Measurements from ENCODE around the gene AIG1. TPM values are rescaled to one million over a fixed set of nuclear protein-coding genes. Genes with fewer than 3 reads are reported as not detected.

AIG1 gene
- total and polyA plus RNA-seq, 2 of the 4 experiments (the other 2 are of a cell fraction) = 21.3 to 27.1 TPM

- no peaks in the 10 kb centered on the region for H4K20me1 ChIP-seq (ENCODE audit: insufficient read depth, low read length)
- BruUV-seq (replicated peaks) = no TSS peak
- H3K14ac ChIP-seq (replicated peaks; ENCODE audit: low read depth, low read length) = no peak overlapping the region
- no peaks in the 10 kb centered on the region for H3K9me1 ChIP-seq (ENCODE audit: insufficient read depth, low read length)
- WGBS, 2 experiments (ENCODE audit: extremely low coverage in 2 of 2, insufficient read length in 1 of 2) = no CpG with 5 or more reads among the region's 2 CpGs
- no peak overlapping the region for H3K18ac ChIP-seq (ENCODE audit: low read depth, low read length)
- H3K36me3 ChIP-seq (ENCODE audit: control insufficient read depth, insufficient read depth, low read length) = no peaks in the 10 kb centered on the region
- ATAC-seq (ENCODE audit: low read depth) (no peak), DNase-seq (no peak)
- no peak overlapping the region for H3K27ac ChIP-seq (ENCODE audit: insufficient read depth, low read length)
- no peak overlapping the region for H2BK20ac ChIP-seq (ENCODE audit: low read depth, low read length)
- peaks cover 3% of the 10 kb centered on the region; the same call in 1 of the 2 replicates for H3K27me3 ChIP-seq (ENCODE audit: control insufficient read depth, insufficient read depth, low read length)
- H3K4me1 ChIP-seq (ENCODE audit: control insufficient read depth, insufficient read depth, low read length) = no peaks in the 10 kb centered on the region
- no peak overlapping the region for H2AK9ac ChIP-seq (replicated peaks; ENCODE audit: low read depth, low read length, poor library complexity)
- H3K79me1 ChIP-seq (ENCODE audit: low read depth in 1 of 2, low read length in 2 of 2) = no peaks in the 10 kb centered on the region
- POLR2A ChIA-PET (ENCODE audit: unreplicated experiment) = no interaction called here
- H2AFZ ChIP-seq (replicated peaks; ENCODE audit: low read length, poor library complexity) = no peak overlapping the region
- H2BK5ac ChIP-seq (ENCODE audit: low read depth, low read length, poor library complexity, severe bottlenecking) = no peak overlapping the region
- no peak overlapping the region for H3K56ac ChIP-seq (ENCODE audit: extremely low read depth, insufficient read depth, low read length)
- no peak overlapping the region for H4K91ac ChIP-seq (ENCODE audit: insufficient read depth, low read depth, low read length)
- H2BK120ac ChIP-seq (ENCODE audit: low read depth, low read length) = no peak overlapping the region
- intact Hi-C loops (cut with micrococcal nuclease) = no loop called here
- H4K5ac ChIP-seq (ENCODE audit: low read depth, low read length) = no peak overlapping the region
- dilution Hi-C loops (cut with HindIII; ENCODE audit: low sequenced_read_pairs, unreplicated experiment) = no loop called here
- H3K23ac ChIP-seq (ENCODE audit: low read depth, low read length) = no peak overlapping the region
- no peak overlapping the region for H2BK15ac ChIP-seq (ENCODE audit: low read depth, low read length)
- TF ChIP-seq CEBPB (IDR thresholded peaks at IDR 0.05; ENCODE audit: low read depth, low read length) = no peak
- TF ChIP-seq CTCF (conservative IDR thresholded peaks at IDR 0.05; ENCODE audit: low read depth, low read length) = no peak
- TF ChIP-seq USF2 (IDR thresholded peaks at IDR 0.05; ENCODE audit: low read depth, low read length) = no peak
- no peak for TF ChIP-seq FOS (IDR thresholded peaks at IDR 0.05; ENCODE audit: low read depth, low read length)
- no peak for TF ChIP-seq SMC3 (IDR thresholded peaks at IDR 0.05; ENCODE audit: low read depth, low read length)
- no peak for TF ChIP-seq POLR2A (IDR thresholded peaks at IDR 0.05; ENCODE audit: low read depth, low read length)
- no peak for TF ChIP-seq MAFK (IDR thresholded peaks at IDR 0.05; ENCODE audit: low read depth, low read length)
- TF ChIP-seq, protein P1, sequence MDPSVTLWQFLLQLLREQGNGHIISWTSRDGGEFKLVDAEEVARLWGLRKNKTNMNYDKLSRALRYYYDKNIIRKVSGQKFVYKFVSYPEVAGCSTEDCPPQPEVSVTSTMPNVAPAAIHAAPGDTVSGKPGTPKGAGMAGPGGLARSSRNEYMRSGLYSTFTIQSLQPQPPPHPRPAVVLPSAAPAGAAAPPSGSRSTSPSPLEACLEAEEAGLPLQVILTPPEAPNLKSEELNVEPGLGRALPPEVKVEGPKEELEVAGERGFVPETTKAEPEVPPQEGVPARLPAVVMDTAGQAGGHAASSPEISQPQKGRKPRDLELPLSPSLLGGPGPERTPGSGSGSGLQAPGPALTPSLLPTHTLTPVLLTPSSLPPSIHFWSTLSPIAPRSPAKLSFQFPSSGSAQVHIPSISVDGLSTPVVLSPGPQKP (IDR thresholded peaks at IDR 0.05; ENCODE audit: borderline replicate concordance, low read depth, low read length) = no peak
- TF ChIP-seq RAD21 (IDR thresholded peaks at IDR 0.05; ENCODE audit: low read length) = no peak
- no peak for TF ChIP-seq NFE2L2 (IDR thresholded peaks at IDR 0.05; ENCODE audit: low read depth, low read length)
- TF ChIP-seq RCOR1 (IDR thresholded peaks at IDR 0.05; ENCODE audit: insufficient replicate concordance, low read length) = no peak
- TF ChIP-seq BHLHE40 (IDR thresholded peaks at IDR 0.05; ENCODE audit: low read depth, low read length) = no peak
- no peak overlapping the region for H3K9ac ChIP-seq (ENCODE audit: low read depth, low read length)
- no peak overlapping the region for H2AK5ac ChIP-seq (ENCODE audit: low read depth, low read length)
- H4K8ac ChIP-seq (ENCODE audit: low read depth in 2 of 2, low read length in 2 of 2) = no peak overlapping the region
- H3K4me3 ChIP-seq (ENCODE audit: insufficient read depth, low read depth, low read length) = no peak overlapping the region
- CTCF ChIA-PET = no interaction called here
- no peak overlapping the region for H3K4me2 ChIP-seq (ENCODE audit: low read depth, low read length)
- no peak overlapping the region for H3K4ac ChIP-seq (ENCODE audit: low read depth, low read length)
- H3K9me3 ChIP-seq (ENCODE audit: control insufficient read depth, insufficient read depth, low read length) = no peaks in the 10 kb centered on the region
- in situ Hi-C loops (cut with MboI; ENCODE audit: low sequenced_read_pairs) = no loop called here
Observed at GRCh38 chr6:143374014-143374413, 313.3 kb downstream of the AIG1 start.
